GM23338 (cell line): ENCODE results near the gene ZNF778. TPM values are rescaled to one million over a fixed set of nuclear protein-coding genes. Genes with fewer than 3 reads are reported as not detected.

Experiments
- ATAC-seq: fragments of 200-7000 bp; cut with Tn5 transposase; 3 replicates; pipeline ENCODE4 v1.9.1; 2020
- DNase-seq: peaks from one replicate; pipeline ENCODE4 v3.0.0-alpha.2; 2015; ENCODE audit warnings: low spot score
- H2AFZ ChIP-seq: fragments of 200-600 bp; sonication (generic); 2 replicates; pipeline ENCODE4 v1.8.0; 2016; ENCODE audit warnings: antibody characterized with exemption, mild to moderate bottlenecking, moderate library complexity
- H3F3A ChIP-seq: fragments of 200-600 bp; sonication (generic); replicated peaks from 2 replicates; pipeline ENCODE4 v1.8.0; 2017; ENCODE audit warnings: antibody characterized with exemption, mixed run types, low read depth
- H3K27ac ChIP-seq: fragments of 200-600 bp; sonication (generic); 2 replicates; pipeline ENCODE4 v1.6.1; 2016; ENCODE audit warnings: low read depth
- H3K27me3 ChIP-seq: fragments of 200-600 bp; sonication (generic); 2 replicates; pipeline ENCODE4 v1.8.0; 2016; ENCODE audit warnings: mild to moderate bottlenecking, mixed run types, moderate library complexity; ENCODE audit not compliant: insufficient read depth
- H3K36me3 ChIP-seq: fragments of 200-600 bp; sonication (generic); 2 replicates; pipeline ENCODE4 v1.8.0; 2016; ENCODE audit warnings: mild to moderate bottlenecking; ENCODE audit not compliant: insufficient read depth
- H3K4me1 ChIP-seq: fragments of 200-600 bp; sonication (generic); 2 replicates; pipeline ENCODE4 v1.8.0; 2016; ENCODE audit warnings: mild to moderate bottlenecking, moderate library complexity; ENCODE audit not compliant: insufficient read depth
- H3K4me2 ChIP-seq: fragments of 200-600 bp; sonication (generic); 2 replicates; pipeline ENCODE4 v1.7.1; 2017; ENCODE audit warnings: mixed run types
- H3K4me3 ChIP-seq: fragments of 200-600 bp; sonication (generic); 2 replicates; pipeline ENCODE4 v1.6.1; 2016; ENCODE audit warnings: mixed run types
- H3K79me2 ChIP-seq: fragments of 200-600 bp; sonication (generic); replicated peaks from 2 replicates; pipeline ENCODE4 v1.8.0; 2017; ENCODE audit warnings: mild to moderate bottlenecking; ENCODE audit not compliant: insufficient read depth
- H3K9me2 ChIP-seq: fragments of 200-600 bp; sonication (generic); 2 replicates; pipeline ENCODE4 v1.8.0; 2017; ENCODE audit not compliant: insufficient read depth
- H4K20me1 ChIP-seq: fragments of 200-600 bp; sonication (generic); replicated peaks from 2 replicates; pipeline ENCODE4 v1.8.0; 2017; ENCODE audit warnings: mild to moderate bottlenecking; ENCODE audit not compliant: insufficient read depth
- H3K27ac Mint-ChIP-seq: 2 replicates; pipeline ENCODE4 v1.8.0; 2020; ENCODE audit warnings: inconsistent platforms, mild to moderate bottlenecking, moderate library complexity, mixed read lengths
- H3K27me3 Mint-ChIP-seq: 3 replicates; pipeline ENCODE4 v1.8.0; 2022; ENCODE audit warnings: low read depth, mild to moderate bottlenecking, moderate library complexity, mixed read lengths, inconsistent platforms; ENCODE audit not compliant: insufficient read depth, poor library complexity
- H3K36me3 Mint-ChIP-seq: 3 replicates; pipeline ENCODE4 v1.8.0; 2021; ENCODE audit warnings: low read depth, mild to moderate bottlenecking, inconsistent platforms, moderate library complexity, mixed read lengths
- H3K4me1 Mint-ChIP-seq: 3 replicates; pipeline ENCODE4 v1.8.0; 2020; ENCODE audit warnings: mild to moderate bottlenecking, inconsistent platforms, mixed read lengths
- H3K4me3 Mint-ChIP-seq: 3 replicates; pipeline ENCODE4 v1.8.0; 2021; ENCODE audit warnings: moderate library complexity, mild to moderate bottlenecking, inconsistent platforms, mixed read lengths
- H3K9me3 Mint-ChIP-seq: 3 replicates; pipeline ENCODE4 v1.8.0; 2020; ENCODE audit warnings: moderate library complexity, mild to moderate bottlenecking, inconsistent platforms, mixed read lengths
- CREB1 ChIP-seq: fragments of 250-450 bp; sonication (Bioruptor Pico); IDR thresholded peaks from 2 replicates; pipeline ENCODE4 v1.5.0; 2020; ENCODE audit warnings: low read depth, mild to moderate bottlenecking, moderate library complexity
- EZH2 ChIP-seq: fragments of 200-600 bp; sonication (generic); IDR thresholded peaks from one replicate; pipeline ENCODE4 v1.8.0; 2017; ENCODE audit warnings: antibody characterized with exemption, mild to moderate bottlenecking, low read depth; ENCODE audit not compliant: unreplicated experiment
- EZH2phosphoT487 ChIP-seq: fragments of 200-600 bp; sonication (generic); IDR thresholded peaks from one replicate; pipeline ENCODE4 v1.8.1; 2018; ENCODE audit warnings: antibody characterized with exemption; ENCODE audit not compliant: unreplicated experiment
- JUNB ChIP-seq: IDR thresholded peaks from one replicate; pipeline ENCODE4 v1.6.1; 2016; ENCODE audit warnings: antibody characterized with exemption; ENCODE audit not compliant: unreplicated experiment
- NANOG ChIP-seq: IDR thresholded peaks from 2 replicates; pipeline ENCODE4 v1.6.1; 2016; ENCODE audit warnings: antibody characterized with exemption, borderline replicate concordance
- POLR2AphosphoS5 ChIP-seq: IDR thresholded peaks from 2 replicates; pipeline ENCODE4 v1.6.1; 2016; ENCODE audit warnings: antibody characterized with exemption, low read depth
- STAT1 ChIP-seq: IDR thresholded peaks from one replicate; pipeline ENCODE4 v1.6.1; 2016; ENCODE audit warnings: antibody characterized with exemption; ENCODE audit not compliant: unreplicated experiment
- ZNF114 ChIP-seq: fragments of 250-450 bp; sonication (Bioruptor Pico); IDR thresholded peaks from 2 replicates; pipeline ENCODE4 v1.5.0; 2020; ENCODE audit warnings: mild to moderate bottlenecking, moderate library complexity
- ZNF331 ChIP-seq: fragments of 250-450 bp; sonication (Bioruptor Pico); IDR thresholded peaks from 2 replicates; pipeline ENCODE4 v1.5.0; 2020; ENCODE audit warnings: low read depth, mild to moderate bottlenecking, moderate library complexity
- polyA plus RNA-seq: library from polyadenylated mRNA; unstranded; fragments of >200 nt; fragmentation: Nextera tagmentation; extraction: Ambion mirVana; gene quantifications from 2 replicates; pipeline ENCODE4 v1.2.1, GENCODE V29; 2016
- total RNA-seq: library from RNA; depleted of rRNA; stranded (reverse); fragments of >200 nt; shearing (Covaris generic); gene quantifications from 2 replicates; pipeline ENCODE4 v1.2.3, GENCODE V29; 2014
- TF ChIP-seq, protein P1 (sequence below), 2 experiments: fragments of 200-600 bp in 1 of 2; sonication (generic) in 1 of 2; conservative IDR thresholded peaks; 2 replicates each; pipeline versions ENCODE4 v1.5.1 to v1.6.1; 2016 to 2017; ENCODE audit warnings: antibody characterized with exemption in 2 of 2, low read depth in 2 of 2, mild to moderate bottlenecking in 2 of 2, moderate library complexity in 1 of 2
- TF ChIP-seq, protein P2 (sequence below): IDR thresholded peaks from 2 replicates; pipeline ENCODE4 v1.6.1; 2016; ENCODE audit warnings: antibody characterized with exemption
- TF ChIP-seq, protein P3 (sequence below): IDR thresholded peaks from one replicate; pipeline ENCODE4 v1.6.1; 2018; ENCODE audit warnings: antibody characterized with exemption; ENCODE audit not compliant: unreplicated experiment
- TF ChIP-seq, protein P4 (sequence below): fragments of 250-450 bp; sonication (Bioruptor Pico); IDR thresholded peaks from 2 replicates; pipeline ENCODE4 v1.5.0; 2020; ENCODE audit warnings: mild to moderate bottlenecking, moderate library complexity

ZNF778 gene
- total and polyA plus RNA-seq, 2 experiments from 2014 or later = 7.9 to 43.4 TPM

DNA sequence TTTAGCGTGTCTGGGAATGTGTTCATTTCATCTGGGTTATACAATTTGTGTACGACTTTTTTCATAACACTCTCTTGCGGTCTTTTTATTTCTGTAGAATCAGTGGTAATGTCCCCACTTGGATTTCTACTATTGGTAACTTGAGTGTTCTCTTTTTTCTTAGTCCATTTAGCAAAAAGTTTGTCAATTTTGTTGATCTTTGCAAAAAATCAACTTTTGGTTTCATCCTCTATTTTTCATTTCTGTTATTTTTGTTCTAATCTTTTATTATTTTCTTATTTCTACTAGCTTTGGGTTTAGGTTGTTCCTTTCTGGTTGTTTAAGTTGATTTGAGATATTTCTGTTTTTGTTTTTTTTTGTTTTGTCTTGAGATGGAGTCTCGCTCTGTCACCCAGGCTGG is 9.5 kb upstream of the ZNF778 start:
- H3K9me3 Mint-ChIP-seq = peaks cover 3% of the 10 kb centered on the region; the same call in 1 of the 3 replicates
- no peaks in the 10 kb centered on the region for H3K79me2 ChIP-seq
- H3K4me1 ChIP-seq = no peaks in the 10 kb centered on the region
- no peak overlapping the region for H2AFZ ChIP-seq
- peaks cover 14% of the 10 kb centered on the region for H3K27me3 ChIP-seq
- H3K36me3 ChIP-seq = no peaks in the 10 kb centered on the region
- H3K9me2 ChIP-seq = no peaks in the 10 kb centered on the region
- H3K27ac ChIP-seq = no peak overlapping the region
- TF ChIP-seq CREB1 (CRISPR knock-in tag) (no peak), EZH2phosphoT487 (no peak), POLR2AphosphoS5 (no peak), STAT1 (no peak), ZNF331 (no peak), ZNF114 (CRISPR knock-in tag) (no peak), JUNB (no peak), EZH2 (no peak), NANOG (no peak)
- TF ChIP-seq, protein P1, sequence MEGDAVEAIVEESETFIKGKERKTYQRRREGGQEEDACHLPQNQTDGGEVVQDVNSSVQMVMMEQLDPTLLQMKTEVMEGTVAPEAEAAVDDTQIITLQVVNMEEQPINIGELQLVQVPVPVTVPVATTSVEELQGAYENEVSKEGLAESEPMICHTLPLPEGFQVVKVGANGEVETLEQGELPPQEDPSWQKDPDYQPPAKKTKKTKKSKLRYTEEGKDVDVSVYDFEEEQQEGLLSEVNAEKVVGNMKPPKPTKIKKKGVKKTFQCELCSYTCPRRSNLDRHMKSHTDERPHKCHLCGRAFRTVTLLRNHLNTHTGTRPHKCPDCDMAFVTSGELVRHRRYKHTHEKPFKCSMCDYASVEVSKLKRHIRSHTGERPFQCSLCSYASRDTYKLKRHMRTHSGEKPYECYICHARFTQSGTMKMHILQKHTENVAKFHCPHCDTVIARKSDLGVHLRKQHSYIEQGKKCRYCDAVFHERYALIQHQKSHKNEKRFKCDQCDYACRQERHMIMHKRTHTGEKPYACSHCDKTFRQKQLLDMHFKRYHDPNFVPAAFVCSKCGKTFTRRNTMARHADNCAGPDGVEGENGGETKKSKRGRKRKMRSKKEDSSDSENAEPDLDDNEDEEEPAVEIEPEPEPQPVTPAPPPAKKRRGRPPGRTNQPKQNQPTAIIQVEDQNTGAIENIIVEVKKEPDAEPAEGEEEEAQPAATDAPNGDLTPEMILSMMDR (conservative IDR thresholded peaks at IDR 0.05; ENCODE audit: low read depth in 2 of 2) = no peak
- TF ChIP-seq, protein P2, sequence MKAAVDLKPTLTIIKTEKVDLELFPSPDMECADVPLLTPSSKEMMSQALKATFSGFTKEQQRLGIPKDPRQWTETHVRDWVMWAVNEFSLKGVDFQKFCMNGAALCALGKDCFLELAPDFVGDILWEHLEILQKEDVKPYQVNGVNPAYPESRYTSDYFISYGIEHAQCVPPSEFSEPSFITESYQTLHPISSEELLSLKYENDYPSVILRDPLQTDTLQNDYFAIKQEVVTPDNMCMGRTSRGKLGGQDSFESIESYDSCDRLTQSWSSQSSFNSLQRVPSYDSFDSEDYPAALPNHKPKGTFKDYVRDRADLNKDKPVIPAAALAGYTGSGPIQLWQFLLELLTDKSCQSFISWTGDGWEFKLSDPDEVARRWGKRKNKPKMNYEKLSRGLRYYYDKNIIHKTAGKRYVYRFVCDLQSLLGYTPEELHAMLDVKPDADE = no peak
- TF ChIP-seq, protein P3, sequence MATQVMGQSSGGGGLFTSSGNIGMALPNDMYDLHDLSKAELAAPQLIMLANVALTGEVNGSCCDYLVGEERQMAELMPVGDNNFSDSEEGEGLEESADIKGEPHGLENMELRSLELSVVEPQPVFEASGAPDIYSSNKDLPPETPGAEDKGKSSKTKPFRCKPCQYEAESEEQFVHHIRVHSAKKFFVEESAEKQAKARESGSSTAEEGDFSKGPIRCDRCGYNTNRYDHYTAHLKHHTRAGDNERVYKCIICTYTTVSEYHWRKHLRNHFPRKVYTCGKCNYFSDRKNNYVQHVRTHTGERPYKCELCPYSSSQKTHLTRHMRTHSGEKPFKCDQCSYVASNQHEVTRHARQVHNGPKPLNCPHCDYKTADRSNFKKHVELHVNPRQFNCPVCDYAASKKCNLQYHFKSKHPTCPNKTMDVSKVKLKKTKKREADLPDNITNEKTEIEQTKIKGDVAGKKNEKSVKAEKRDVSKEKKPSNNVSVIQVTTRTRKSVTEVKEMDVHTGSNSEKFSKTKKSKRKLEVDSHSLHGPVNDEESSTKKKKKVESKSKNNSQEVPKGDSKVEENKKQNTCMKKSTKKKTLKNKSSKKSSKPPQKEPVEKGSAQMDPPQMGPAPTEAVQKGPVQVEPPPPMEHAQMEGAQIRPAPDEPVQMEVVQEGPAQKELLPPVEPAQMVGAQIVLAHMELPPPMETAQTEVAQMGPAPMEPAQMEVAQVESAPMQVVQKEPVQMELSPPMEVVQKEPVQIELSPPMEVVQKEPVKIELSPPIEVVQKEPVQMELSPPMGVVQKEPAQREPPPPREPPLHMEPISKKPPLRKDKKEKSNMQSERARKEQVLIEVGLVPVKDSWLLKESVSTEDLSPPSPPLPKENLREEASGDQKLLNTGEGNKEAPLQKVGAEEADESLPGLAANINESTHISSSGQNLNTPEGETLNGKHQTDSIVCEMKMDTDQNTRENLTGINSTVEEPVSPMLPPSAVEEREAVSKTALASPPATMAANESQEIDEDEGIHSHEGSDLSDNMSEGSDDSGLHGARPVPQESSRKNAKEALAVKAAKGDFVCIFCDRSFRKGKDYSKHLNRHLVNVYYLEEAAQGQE = no peak
- TF ChIP-seq, protein P4, sequence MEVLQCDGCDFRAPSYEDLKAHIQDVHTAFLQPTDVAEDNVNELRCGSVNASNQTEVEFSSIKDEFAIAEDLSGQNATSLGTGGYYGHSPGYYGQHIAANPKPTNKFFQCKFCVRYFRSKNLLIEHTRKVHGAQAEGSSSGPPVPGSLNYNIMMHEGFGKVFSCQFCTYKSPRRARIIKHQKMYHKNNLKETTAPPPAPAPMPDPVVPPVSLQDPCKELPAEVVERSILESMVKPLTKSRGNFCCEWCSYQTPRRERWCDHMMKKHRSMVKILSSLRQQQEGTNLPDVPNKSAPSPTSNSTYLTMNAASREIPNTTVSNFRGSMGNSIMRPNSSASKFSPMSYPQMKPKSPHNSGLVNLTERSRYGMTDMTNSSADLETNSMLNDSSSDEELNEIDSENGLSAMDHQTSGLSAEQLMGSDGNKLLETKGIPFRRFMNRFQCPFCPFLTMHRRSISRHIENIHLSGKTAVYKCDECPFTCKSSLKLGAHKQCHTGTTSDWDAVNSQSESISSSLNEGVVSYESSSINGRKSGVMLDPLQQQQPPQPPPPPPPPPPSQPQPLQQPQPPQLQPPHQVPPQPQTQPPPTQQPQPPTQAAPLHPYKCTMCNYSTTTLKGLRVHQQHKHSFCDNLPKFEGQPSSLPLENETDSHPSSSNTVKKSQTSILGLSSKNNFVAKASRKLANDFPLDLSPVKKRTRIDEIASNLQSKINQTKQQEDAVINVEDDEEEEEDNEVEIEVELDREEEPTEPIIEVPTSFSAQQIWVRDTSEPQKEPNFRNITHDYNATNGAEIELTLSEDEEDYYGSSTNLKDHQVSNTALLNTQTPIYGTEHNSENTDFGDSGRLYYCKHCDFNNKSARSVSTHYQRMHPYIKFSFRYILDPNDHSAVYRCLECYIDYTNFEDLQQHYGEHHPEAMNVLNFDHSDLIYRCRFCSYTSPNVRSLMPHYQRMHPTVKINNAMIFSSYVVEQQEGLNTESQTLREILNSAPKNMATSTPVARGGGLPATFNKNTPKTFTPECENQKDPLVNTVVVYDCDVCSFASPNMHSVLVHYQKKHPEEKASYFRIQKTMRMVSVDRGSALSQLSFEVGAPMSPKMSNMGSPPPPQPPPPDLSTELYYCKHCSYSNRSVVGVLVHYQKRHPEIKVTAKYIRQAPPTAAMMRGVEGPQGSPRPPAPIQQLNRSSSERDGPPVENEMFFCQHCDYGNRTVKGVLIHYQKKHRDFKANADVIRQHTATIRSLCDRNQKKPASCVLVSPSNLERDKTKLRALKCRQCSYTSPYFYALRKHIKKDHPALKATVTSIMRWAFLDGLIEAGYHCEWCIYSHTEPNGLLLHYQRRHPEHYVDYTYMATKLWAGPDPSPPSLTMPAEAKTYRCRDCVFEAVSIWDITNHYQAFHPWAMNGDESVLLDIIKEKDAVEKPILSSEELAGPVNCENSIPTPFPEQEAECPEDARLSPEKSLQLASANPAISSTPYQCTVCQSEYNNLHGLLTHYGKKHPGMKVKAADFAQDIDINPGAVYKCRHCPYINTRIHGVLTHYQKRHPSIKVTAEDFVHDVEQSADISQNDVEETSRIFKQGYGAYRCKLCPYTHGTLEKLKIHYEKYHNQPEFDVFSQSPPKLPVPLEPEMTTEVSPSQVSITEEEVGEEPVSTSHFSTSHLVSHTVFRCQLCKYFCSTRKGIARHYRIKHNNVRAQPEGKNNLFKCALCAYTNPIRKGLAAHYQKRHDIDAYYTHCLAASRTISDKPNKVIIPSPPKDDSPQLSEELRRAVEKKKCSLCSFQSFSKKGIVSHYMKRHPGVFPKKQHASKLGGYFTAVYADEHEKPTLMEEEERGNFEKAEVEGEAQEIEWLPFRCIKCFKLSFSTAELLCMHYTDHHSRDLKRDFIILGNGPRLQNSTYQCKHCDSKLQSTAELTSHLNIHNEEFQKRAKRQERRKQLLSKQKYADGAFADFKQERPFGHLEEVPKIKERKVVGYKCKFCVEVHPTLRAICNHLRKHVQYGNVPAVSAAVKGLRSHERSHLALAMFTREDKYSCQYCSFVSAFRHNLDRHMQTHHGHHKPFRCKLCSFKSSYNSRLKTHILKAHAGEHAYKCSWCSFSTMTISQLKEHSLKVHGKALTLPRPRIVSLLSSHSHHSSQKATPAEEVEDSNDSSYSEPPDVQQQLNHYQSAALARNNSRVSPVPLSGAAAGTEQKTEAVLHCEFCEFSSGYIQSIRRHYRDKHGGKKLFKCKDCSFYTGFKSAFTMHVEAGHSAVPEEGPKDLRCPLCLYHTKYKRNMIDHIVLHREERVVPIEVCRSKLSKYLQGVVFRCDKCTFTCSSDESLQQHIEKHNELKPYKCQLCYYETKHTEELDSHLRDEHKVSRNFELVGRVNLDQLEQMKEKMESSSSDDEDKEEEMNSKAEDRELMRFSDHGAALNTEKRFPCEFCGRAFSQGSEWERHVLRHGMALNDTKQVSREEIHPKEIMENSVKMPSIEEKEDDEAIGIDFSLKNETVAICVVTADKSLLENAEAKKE (CRISPR knock-in tag) = no peak
- H3K4me3 Mint-ChIP-seq = no peak overlapping the region
- H3K36me3 Mint-ChIP-seq = no peaks in the 10 kb centered on the region; the same call in 2 of the 3 replicates
- no peak for DNase-seq
- no peak overlapping the region for H3K4me3 ChIP-seq
- H3K4me1 Mint-ChIP-seq = no peaks in the 10 kb centered on the region
- H3K4me2 ChIP-seq = no peak overlapping the region
- no peak overlapping the region for H3K27ac Mint-ChIP-seq
- ATAC-seq = no peak
- H3F3A ChIP-seq = 0 out of 2 replicates have a peak, but pooled peaks cover under 1% of the 10 kb centered on the region
- no peaks in the 10 kb centered on the region for H4K20me1 ChIP-seq
- peaks cover 14% of the 10 kb centered on the region for H3K27me3 Mint-ChIP-seq
